H1 (cell line): ENCODE results near the gene CTNS. TPM values are rescaled to one million over a fixed set of nuclear protein-coding genes. Genes with fewer than 3 reads are reported as not detected.

Experiments used
- CTCF ChIA-PET: fragments of 300-600 bp; sonication (Branson Sonifier 250); formaldehyde crosslinking; loops from one replicate; lab custom pipeline; 2021; ENCODE audit not compliant: partially characterized antibody; lab: Charles Lee
- POLR2A ChIA-PET: fragments of 300-600 bp; sonication (Branson Sonifier 250); formaldehyde crosslinking; loops from one replicate; lab custom pipeline; 2021; ENCODE audit warnings: inconsistent platforms; ENCODE audit not compliant: partially characterized antibody; lab: Charles Lee
- DNase-seq, 2 experiments: peaks; one replicate each; pipeline versions ENCODE4 v3.0.0 to v3.0.0-alpha.2; 2010 to 2022; ENCODE audit warnings: low spot score in 2 of 2, low read depth in 1 of 2, mixed read lengths in 1 of 2
- FAIRE-seq: peaks from 2 replicates; lab custom pipeline; 2011; peaks lifted over from hg19 to GRCh38; lab: Jason Lieb, UNC
- H2AFZ ChIP-seq: 2 replicates; pipeline ENCODE4 v1.8.1; 2012; ENCODE audit warnings: low read length, inconsistent platforms
- H2AK5ac ChIP-seq: 2 replicates; pipeline ENCODE4 v1.6.1; 2013; ENCODE audit warnings: low read depth, low read length
- H2BK120ac ChIP-seq: replicated peaks from 2 replicates; pipeline ENCODE3; 2013; ENCODE audit warnings: low read depth, low read length, inconsistent platforms
- H2BK12ac ChIP-seq: 2 replicates; pipeline ENCODE4 v1.6.1; 2013; ENCODE audit warnings: low read depth, low read length
- H2BK15ac ChIP-seq: 2 replicates; pipeline ENCODE4 v1.6.1; 2013; ENCODE audit warnings: low read length
- H2BK20ac ChIP-seq: 2 replicates; pipeline ENCODE4 v1.6.1; 2013; ENCODE audit warnings: low read length
- H2BK5ac ChIP-seq: 2 replicates; pipeline ENCODE4 v1.6.1; 2013; ENCODE audit warnings: low read depth, low read length
- H3K14ac ChIP-seq: 2 replicates; pipeline ENCODE4 v1.6.1; 2013; ENCODE audit warnings: inconsistent platforms; ENCODE audit not compliant: insufficient read length
- H3K18ac ChIP-seq: 2 replicates; pipeline ENCODE4 v1.6.1; 2013; ENCODE audit warnings: low read length; ENCODE audit errors: extremely low read depth
- H3K23ac ChIP-seq: 2 replicates; pipeline ENCODE4 v1.6.1; 2013; ENCODE audit warnings: inconsistent platforms; ENCODE audit not compliant: insufficient read length
- H3K23me2 ChIP-seq: 2 replicates; pipeline ENCODE4 v1.6.1; 2013; ENCODE audit warnings: low read depth, low read length
- H3K27ac ChIP-seq: 2 replicates; pipeline ENCODE4 v1.6.1; 2011; ENCODE audit warnings: low read depth, low read length, inconsistent platforms
- H3K27me3 ChIP-seq, 4 experiments: replicated peaks in 1 of 4; 1 replicate in 1 of 4; 2 replicates in 3 of 4; pipeline versions ENCODE4 v1.6.1 to v1.8.1; 2011 to 2013; ENCODE audit warnings: low read length in 3 of 4, mild to moderate bottlenecking in 3 of 4, inconsistent platforms in 2 of 4, mixed read lengths in 2 of 4, moderate library complexity in 1 of 4; ENCODE audit not compliant: control insufficient read depth in 3 of 4, insufficient read depth in 3 of 4; ENCODE audit errors: extremely low read depth in 1 of 4
- H3K36me3 ChIP-seq, 4 experiments: 2 replicates each; pipeline versions ENCODE4 v1.6.1 to v1.8.1; 2011 to 2013; ENCODE audit warnings: mild to moderate bottlenecking in 4 of 4, low read length in 3 of 4, moderate library complexity in 2 of 4, control low read depth in 1 of 4, inconsistent platforms in 1 of 4; ENCODE audit not compliant: insufficient read depth in 4 of 4, control insufficient read depth in 2 of 4
- H3K4ac ChIP-seq: replicated peaks from 2 replicates; pipeline ENCODE3; 2013; ENCODE audit warnings: low read length, low read depth, mixed read lengths, inconsistent platforms; ENCODE audit not compliant: insufficient read length
- H3K4me1 ChIP-seq, 4 experiments: replicated peaks in 1 of 4; 1 replicate in 1 of 4; 2 replicates in 3 of 4; pipeline versions ENCODE4 v1.6.1 to v1.8.1; 2011 to 2013; ENCODE audit warnings: low read length in 3 of 4, inconsistent platforms in 2 of 4, mixed read lengths in 1 of 4; ENCODE audit not compliant: insufficient read depth in 4 of 4, control insufficient read depth in 3 of 4
- H3K4me2 ChIP-seq, 2 experiments: 2 replicates each; pipeline versions ENCODE4 v1.6.1 to v1.8.1; 2011 to 2013; ENCODE audit warnings: low read depth in 2 of 2, low read length in 2 of 2, control low read depth in 1 of 2, inconsistent platforms in 1 of 2, mild to moderate bottlenecking in 1 of 2; ENCODE audit not compliant: insufficient read depth in 1 of 2
- H3K4me3 ChIP-seq, 4 experiments: fragments of 200-600, 300-600 bp in 1 of 4; sonication (generic), shearing (Covaris generic), sonication (Bioruptor Twin) in 1 of 4; 2 replicates each; pipeline versions ENCODE4 v1.5.1 to v1.8.1; 2011 to 2016; ENCODE audit warnings: low read length in 4 of 4, low read depth in 3 of 4, control low read depth in 2 of 4, inconsistent platforms in 2 of 4, mild to moderate bottlenecking in 2 of 4, mixed read lengths in 1 of 4, moderate library complexity in 1 of 4; ENCODE audit not compliant: insufficient read depth in 2 of 4; ENCODE audit errors: extremely low read depth in 1 of 4
- H3K56ac ChIP-seq: replicated peaks from 2 replicates; pipeline ENCODE3; 2013; ENCODE audit warnings: low read depth, mild to moderate bottlenecking, mixed read lengths, low read length, inconsistent platforms; ENCODE audit not compliant: insufficient read length
- H3K79me1 ChIP-seq: 2 replicates; pipeline ENCODE4 v1.6.1; 2013; ENCODE audit warnings: low read depth, low read length, control low read depth
- H3K79me2 ChIP-seq, 2 experiments: 2 replicates each; pipeline versions ENCODE4 v1.6.1 to v1.8.1; 2012 to 2013; ENCODE audit warnings: low read length in 2 of 2, mild to moderate bottlenecking in 2 of 2, inconsistent platforms in 1 of 2; ENCODE audit not compliant: insufficient read depth in 2 of 2, control insufficient read depth in 1 of 2
- H3K9ac ChIP-seq, 4 experiments: replicated peaks in 1 of 4; 1 replicate in 1 of 4; 2 replicates in 3 of 4; pipeline versions ENCODE4 v1.6.1 to v1.8.1; 2011 to 2013; ENCODE audit warnings: low read depth in 3 of 4, low read length in 3 of 4, control low read depth in 2 of 4, mild to moderate bottlenecking in 2 of 4, moderate library complexity in 2 of 4, inconsistent platforms in 1 of 4; ENCODE audit errors: extremely low read depth in 1 of 4
- H3K9me3 ChIP-seq, 2 experiments: 2 replicates each; pipeline versions ENCODE4 v1.6.1 to v1.8.1; 2012 to 2013; ENCODE audit warnings: mild to moderate bottlenecking in 2 of 2, moderate library complexity in 2 of 2, control low read depth in 1 of 2, inconsistent platforms in 1 of 2, low read depth in 1 of 2, low read length in 1 of 2, mixed read lengths in 1 of 2; ENCODE audit not compliant: insufficient read depth in 2 of 2
- H4K20me1 ChIP-seq, 2 experiments: replicated peaks in 1 of 2; 2 replicates each; pipeline versions ENCODE3 to v1.8.1; 2011 to 2013; ENCODE audit warnings: inconsistent platforms in 2 of 2, low read length in 2 of 2, mild to moderate bottlenecking in 1 of 2; ENCODE audit not compliant: insufficient read depth in 2 of 2, control insufficient read depth in 1 of 2
- H4K5ac ChIP-seq: 2 replicates; pipeline ENCODE4 v1.6.1; 2013; ENCODE audit warnings: low read length, low read depth, mixed read lengths, inconsistent platforms; ENCODE audit not compliant: insufficient read length
- H4K8ac ChIP-seq: 2 replicates; pipeline ENCODE4 v1.8.0; 2013; ENCODE audit warnings: mild to moderate bottlenecking, moderate library complexity, low read length, inconsistent platforms; ENCODE audit not compliant: insufficient read depth; ENCODE audit errors: extremely low read depth
- H4K91ac ChIP-seq: replicated peaks from 2 replicates; pipeline ENCODE3; 2013; ENCODE audit warnings: low read length, mixed read lengths, inconsistent platforms; ENCODE audit not compliant: insufficient read length
- EGR1 ChIP-seq: IDR thresholded peaks from 2 replicates; pipeline ENCODE4 v1.6.1; 2011; ENCODE audit warnings: low read depth, low read length, borderline replicate concordance
- EP300 ChIP-seq, 2 experiments: IDR thresholded peaks; 1 replicate in 1 of 2; 2 replicates in 1 of 2; pipeline ENCODE4 v1.6.1; 2011 to 2012; ENCODE audit warnings: low read depth in 2 of 2, low read length in 2 of 2, mild to moderate bottlenecking in 2 of 2, borderline replicate concordance in 1 of 2, inconsistent platforms in 1 of 2, moderate library complexity in 1 of 2
- RXRA ChIP-seq: IDR thresholded peaks from 2 replicates; pipeline ENCODE4 v1.6.1; 2011; ENCODE audit warnings: low read depth, mild to moderate bottlenecking, low read length, moderate library complexity; ENCODE audit not compliant: insufficient read depth
- SIN3A ChIP-seq, 2 experiments: IDR thresholded peaks in 1 of 2; conservative IDR thresholded peaks in 1 of 2; 2 replicates each; pipeline ENCODE4 v1.6.1; 2011 to 2012; ENCODE audit warnings: low read length in 2 of 2, improper control_type of control experiment in 1 of 2, low read depth in 1 of 2, mild to moderate bottlenecking in 1 of 2
- TAF7 ChIP-seq: optimal IDR thresholded peaks from 2 replicates; pipeline ENCODE3; 2011; ENCODE audit warnings: low read depth, mild to moderate bottlenecking, inconsistent platforms, low read length, moderate library complexity, borderline replicate concordance
- ZNF274 ChIP-seq: IDR thresholded peaks from 2 replicates; pipeline ENCODE4 v1.7.0; 2012; ENCODE audit warnings: low read length, borderline replicate concordance; ENCODE audit errors: extremely low read depth
- WGBS, 2 experiments: shearing (Covaris generic) in 1 of 2; methylation state at CpG; one replicate each; pipeline versions ENCODE4 v1.1.6 to v1.1.7; 2013 to 2015; ENCODE audit warnings: low lambda C conversion rate in 2 of 2, mixed read lengths in 2 of 2, inconsistent platforms in 1 of 2, low coverage in 1 of 2, missing lambda C conversion rate in 1 of 2; ENCODE audit not compliant: insufficient replicate concordance in 2 of 2, insufficient coverage in 1 of 2, insufficient read length in 1 of 2; ENCODE audit errors: extremely low coverage in 1 of 2, missing lambda C conversion rate in 1 of 2; 5-methylcytosine and 5-hydroxymethylcytosine counted together
- polyA plus RNA-seq, 7 experiments: library from polyadenylated mRNA; depleted of rRNA in 3 of 7; stranded (reverse) in 5 of 7; unstranded in 2 of 7; fragments of >200 nt in 5 of 7; fragments of 200-250 nt in 2 of 7; gene quantifications; 1 replicate in 5 of 7; 2 replicates in 1 of 7; 4 replicates in 1 of 7; pipeline versions ENCODE4 v1.2.1 to v1.2.3, GENCODE V29; 2011 to 2013; ENCODE audit warnings: missing spikeins in 2 of 7, mixed read lengths in 2 of 7
- total RNA-seq: library from RNA; stranded (reverse); fragmentation: NEBNext Ultra II Directional; extraction: Animal tissue kit (Norgen Biotek cat#: 25700); gene quantifications from 2 replicates; pipeline ENCODE4 v1.2.1, GENCODE V29; 2021

CTNS gene
- total and polyA plus RNA-seq, 2 of the 8 experiments (the other 6 are each of a cell fraction or from before 2014, with no cell fraction given) = 11.6 to 12.9 TPM

- CTCF ChIA-PET = interaction anchor here (0.7 kb wide), 2 partner anchors 112 to 634 kb away, joined by 3 to 4 read pairs; no protein-coding TSS in a partner anchor
- FAIRE-seq = no peak
Observed at GRCh38 chr17:3645310-3645709, 8.8 kb downstream of the CTNS start.

More at GRCh38 chr17:3645310-3645709, 8.8 kb downstream of the CTNS start:
- peaks cover 1 to 2% of the 10 kb centered on the region in 2 experiments for H4K20me1 ChIP-seq
- no peak overlapping the region for H3K23ac ChIP-seq
- H3K9ac ChIP-seq = no peak overlapping the region
- 74% methylated on average over 5 of the region's 5 CpGs; no CpG with 5 or more reads in 1 of the 2 experiments for WGBS, 2 experiments
- H4K8ac ChIP-seq = no peak overlapping the region
- no peak overlapping the region for H4K91ac ChIP-seq
- DNase-seq = no peak
- no peak overlapping the region for H2BK120ac ChIP-seq
- no peaks in the 10 kb centered on the region for H3K79me1 ChIP-seq
- no peak overlapping the region for H2BK12ac ChIP-seq
- H4K5ac ChIP-seq = no peak overlapping the region
- H3K14ac ChIP-seq = no peak overlapping the region
- no peak overlapping the region for H2BK20ac ChIP-seq
- no peaks in the 10 kb centered on the region for H3K9me3 ChIP-seq
- TF ChIP-seq EGR1 (no peak), ZNF274 (no peak), SIN3A (conservative IDR thresholded peaks at IDR 0.05 in 1 of 2, IDR thresholded peaks at IDR 0.05 in 1 of 2; ENCODE audit: low read depth in 1 of 2, low read length in 2 of 2) (no peak), TAF7 (no peak), EP300 (IDR thresholded peaks at IDR 0.05; ENCODE audit: borderline replicate concordance in 1 of 2, low read depth in 2 of 2, low read length in 2 of 2) (no peak), RXRA (no peak)
- TF ChIP-seq, all 59 proteins: peak for 0
- Histone ChIP-seq H3K4me3 (no peak overlapping the region), H3K23me2 (no peaks in the 10 kb centered on the region), H3K18ac (no peak overlapping the region), H3K27me3 (no peaks in the 10 kb centered on the region), H2AK5ac (no peak overlapping the region), H3K56ac (no peak overlapping the region), H3K27ac (no peak overlapping the region), H2BK15ac (no peak overlapping the region), H3K79me2 (no peaks in the 10 kb centered on the region; a peak in 1 of 4 replicates), H3K4me2 (no peak overlapping the region), H3K4ac (no peak overlapping the region), H3K4me1 (peaks cover 0 to 6% (median 4%) of the 10 kb centered on the region in 4 experiments; a peak in 2 of 7 replicates), H3K36me3 (peaks cover 0 to 10% (median 2%) of the 10 kb centered on the region in 4 experiments; a peak in 6 of 8 replicates), H2BK5ac (no peak overlapping the region), H2AFZ (no peak overlapping the region)
- POLR2A ChIA-PET = interaction anchor here (1.2 to 18.4 kb wide), 4 partner anchors 9 to 18 kb away, joined by 3 to 194 read pairs (median 12); partner anchors contain the start of genes EMC6, SHPK and TAX1BP3
